Neuronal stem cell (in vitro differentiated cells): ENCODE results near the gene THOC5.

ENCODE experiments used
- DNase-seq: peaks from one replicate; pipeline ENCODE4 v3.0.0-alpha.2; 2013; ENCODE audit warnings: low spot score
- H2AFZ ChIP-seq: one replicate; pipeline ENCODE4 v1.6.1; 2013; ENCODE audit warnings: mild to moderate bottlenecking, low read length, inconsistent platforms
- H2AK5ac ChIP-seq: 2 replicates; pipeline ENCODE4 v1.6.1; 2013; ENCODE audit warnings: low read depth, mild to moderate bottlenecking, inconsistent platforms, low read length, moderate library complexity, mixed read lengths
- H2BK120ac ChIP-seq: 2 replicates; pipeline ENCODE4 v1.6.1; 2013; ENCODE audit warnings: low read depth, mild to moderate bottlenecking, inconsistent platforms, low read length, moderate library complexity, mixed read lengths
- H2BK12ac ChIP-seq: one replicate; pipeline ENCODE4 v1.6.1; 2013; ENCODE audit warnings: low read length, inconsistent platforms
- H2BK15ac ChIP-seq: 2 replicates; pipeline ENCODE4 v1.6.1; 2013; ENCODE audit warnings: mild to moderate bottlenecking, low read length, inconsistent platforms, mixed read lengths
- H2BK5ac ChIP-seq: one replicate; pipeline ENCODE4 v1.6.1; 2013; ENCODE audit warnings: inconsistent platforms, mild to moderate bottlenecking, low read length, moderate library complexity
- H3K14ac ChIP-seq: one replicate; pipeline ENCODE4 v1.6.1; 2013; ENCODE audit warnings: low read length, inconsistent platforms
- H3K18ac ChIP-seq: 2 replicates; pipeline ENCODE4 v1.6.1; 2013; ENCODE audit warnings: low read length, inconsistent platforms
- H3K23ac ChIP-seq: 2 replicates; pipeline ENCODE4 v1.6.1; 2013; ENCODE audit warnings: low read depth, mild to moderate bottlenecking, mixed read lengths, low read length, inconsistent platforms; ENCODE audit not compliant: poor library complexity
- H3K27ac ChIP-seq: replicated peaks from 3 replicates; pipeline ENCODE4 v1.5.1; 2013; ENCODE audit warnings: low read length, inconsistent platforms
- H3K27me3 ChIP-seq, 3 experiments: 2 replicates each; pipeline ENCODE4 v1.6.1; 2013; ENCODE audit warnings: low read length in 3 of 3, mild to moderate bottlenecking in 2 of 3, inconsistent platforms in 1 of 3, low read depth in 1 of 3, mixed read lengths in 1 of 3, moderate library complexity in 1 of 3; ENCODE audit not compliant: control insufficient read depth in 3 of 3, insufficient read depth in 3 of 3
- H3K36me3 ChIP-seq, 2 donors: replicated peaks in 1 of 2; 2 replicates each; pipeline ENCODE4 v1.6.1; 2013; ENCODE audit warnings: low read length in 2 of 2; ENCODE audit not compliant: control insufficient read depth in 2 of 2, insufficient read depth in 2 of 2
- H3K4ac ChIP-seq: 2 replicates; pipeline ENCODE4 v1.6.1; 2013; ENCODE audit warnings: inconsistent platforms, mild to moderate bottlenecking, low read length, moderate library complexity
- H3K4me1 ChIP-seq, 2 donors: 1 replicate in 1 of 2; 2 replicates in 1 of 2; pipeline ENCODE4 v1.6.1; 2013; ENCODE audit warnings: low read length in 2 of 2, low read depth in 1 of 2; ENCODE audit not compliant: control insufficient read depth in 2 of 2, insufficient read depth in 1 of 2
- H3K4me2 ChIP-seq: one replicate; pipeline ENCODE4 v1.6.1; 2013; ENCODE audit warnings: mild to moderate bottlenecking, low read length, inconsistent platforms; ENCODE audit not compliant: insufficient read depth, poor library complexity, severe bottlenecking
- H3K4me3 ChIP-seq, 2 donors: 2 replicates each; pipeline ENCODE4 v1.5.1; 2013; ENCODE audit warnings: low read length in 2 of 2, mild to moderate bottlenecking in 2 of 2, inconsistent platforms in 1 of 2, moderate library complexity in 1 of 2
- H3K79me1 ChIP-seq: one replicate; pipeline ENCODE4 v1.6.1; 2013; ENCODE audit warnings: low read depth, mild to moderate bottlenecking, inconsistent platforms, low read length, moderate library complexity
- H3K9ac ChIP-seq: one replicate; pipeline ENCODE4 v1.6.1; 2013; ENCODE audit warnings: mild to moderate bottlenecking, low read depth, low read length, inconsistent platforms; ENCODE audit not compliant: poor library complexity
- H3K9me3 ChIP-seq, 2 donors: replicated peaks in 1 of 2; 2 replicates each; pipeline versions ENCODE3 to v1.6.1; 2013; ENCODE audit warnings: low read length in 2 of 2, mild to moderate bottlenecking in 2 of 2, inconsistent platforms in 1 of 2, low read depth in 1 of 2, mixed read lengths in 1 of 2, moderate library complexity in 1 of 2; ENCODE audit not compliant: control insufficient read depth in 2 of 2, insufficient read depth in 1 of 2
- H4K8ac ChIP-seq: one replicate; pipeline ENCODE4 v1.6.1; 2013; ENCODE audit warnings: low read depth, mild to moderate bottlenecking, inconsistent platforms, low read length, moderate library complexity
- H4K91ac ChIP-seq: one replicate; pipeline ENCODE4 v1.6.1; 2013; ENCODE audit warnings: low read length, low read depth, mild to moderate bottlenecking, inconsistent platforms; ENCODE audit not compliant: poor library complexity
- WGBS, 2 donors: extraction: QIAGEN DNeasy Blood & Tissue Kit; methylation state at CpG; one replicate each; pipeline ENCODE4 v1.1.7; 2013; ENCODE audit warnings: missing lambda C conversion rate in 2 of 2, mixed read lengths in 1 of 2; ENCODE audit not compliant: insufficient read length in 2 of 2, insufficient replicate concordance in 1 of 2; ENCODE audit errors: extremely low coverage in 2 of 2; 5-methylcytosine and 5-hydroxymethylcytosine counted together

THOC5 gene

GRCh38 chr22:29456211-29456671 is 97.3 kb downstream of the THOC5 start:
- H3K14ac ChIP-seq = no peak overlapping the region
- no peaks in the 10 kb centered on the region for H3K79me1 ChIP-seq
- no CpG with 5 or more reads among the region's 9 CpGs for WGBS, 2 donors
- H3K4me3 ChIP-seq = no peak overlapping the region
- H3K4ac ChIP-seq = no peak overlapping the region
- peak overlapping the region; percentile 19 for H2BK5ac ChIP-seq
- peaks cover 9 to 16% of the 10 kb centered on the region in 2 donors for H3K4me1 ChIP-seq
- no peak overlapping the region for H3K9ac ChIP-seq
- H3K36me3 ChIP-seq = no peaks in the 10 kb centered on the region
- H4K91ac ChIP-seq = no peak overlapping the region
- no peak overlapping the region for H3K23ac ChIP-seq
- H2AFZ ChIP-seq = peak overlapping the region; percentile 17
- H4K8ac ChIP-seq = no peak overlapping the region
- H3K9me3 ChIP-seq = no peaks in the 10 kb centered on the region
- peak overlapping the region; percentile 63 for H3K18ac ChIP-seq
- peaks cover 0 to 4% (median 0%) of the 10 kb centered on the region in 3 experiments for H3K27me3 ChIP-seq
- H2BK12ac ChIP-seq = no peak overlapping the region
- H2BK15ac ChIP-seq = no peak overlapping the region
- H2BK120ac ChIP-seq = no peak overlapping the region
- DNase-seq = no peak
- H3K4me2 ChIP-seq = peak overlapping the region; percentile 45
- H3K27ac ChIP-seq = peak overlapping the region; percentile 65
- no peak overlapping the region for H2AK5ac ChIP-seq
